ENCODE measurements around the gene BMP8B. TPM values are rescaled to one million over a fixed set of nuclear protein-coding genes. Genes with fewer than 3 reads are reported as not detected.

The BMP8B gene
- total RNA-seq, 4 donors from 2014 or later, result 0.18 to 0.83 (median 0.55) TPM

- Histone ChIP-seq H3K27me3 (no peaks in the 10 kb centered on the region), H3K36me3 (peaks cover 20 to 100% (median 59%) of the 10 kb centered on the region in 3 donors), H3K4me3 (no peak overlapping the region), H3K27ac (no peak overlapping the region), H3K9me3 (no peaks in the 10 kb centered on the region), H3K4me1 (peaks cover 0 to 18% (median 5%) of the 10 kb centered on the region in 3 donors)
- no peak for DNase-seq
- 98 to 100% methylated on average over 6 to 7 of the region's 7 CpGs for WGBS, 2 donors
- intact Hi-C loops (cut with DNase I), result no loop called here
- TF ChIP-seq CTCF (IDR thresholded peaks at IDR 0.05) (no peak), POLR2A (IDR thresholded peaks at IDR 0.05) (no peak)
Measured at GRCh38 chr1:39751595-39751994, 37.1 kb downstream of the BMP8B start.

GRCh38 chr1:39745016-39745670 is 43.5 kb downstream of the BMP8B start:
- DNase-seq, result no peak
- intact Hi-C loops (cut with DNase I), result no loop called here
- 91 to 95% methylated on average over 8 to 12 of the region's 16 CpGs for WGBS, 2 donors
- TF ChIP-seq CTCF (IDR thresholded peaks at IDR 0.05), result no peak
- TF ChIP-seq POLR2A (IDR thresholded peaks at IDR 0.05), result no peak
- no peak overlapping the region for H3K4me3 ChIP-seq
- no peaks in the 10 kb centered on the region for H3K9me3 ChIP-seq
- H3K27ac ChIP-seq, result no peak overlapping the region
- H3K36me3 ChIP-seq, result peaks cover 25 to 100% (median 64%) of the 10 kb centered on the region in 3 donors
- H3K27me3 ChIP-seq, result no peaks in the 10 kb centered on the region
- H3K4me1 ChIP-seq, result peaks cover 0 to 7% (median 0%) of the 10 kb centered on the region in 3 donors

- WGBS, 2 donors, result 0% methylated on average over 11 to 20 of the region's 52 CpGs
- DNase-seq, result peak; percentile 91
- intact Hi-C loops (cut with DNase I), result no loop called here
Measured at GRCh38 chr1:39738622-39739366, 49.9 kb downstream of the BMP8B start, which contains the start of gene PPIE. Gene PPIE, plus strand, starts transcription at chr1:39738882. Its CDS starts 19 bp downstream, at chr1:39738901.

GRCh38 chr1:39737546-39738169 is 51.0 kb downstream of the BMP8B start:
- H3K4me1 ChIP-seq, result peaks cover 6 to 24% (median 9%) of the 10 kb centered on the region in 3 donors
- peaks cover 0 to 32% (median 0%) of the 10 kb centered on the region in 4 donors for H3K27me3 ChIP-seq
- H3K4me3 ChIP-seq, result no peak overlapping the region
- H3K27ac ChIP-seq, result no peak overlapping the region
- intact Hi-C loops (cut with DNase I), result no loop called here
- 71 to 89% methylated on average over 6 to 9 of the region's 9 CpGs for WGBS, 2 donors
- H3K9me3 ChIP-seq, result no peaks in the 10 kb centered on the region
- H3K36me3 ChIP-seq, result peaks cover 0 to 32% (median 8%) of the 10 kb centered on the region in 3 donors
- DNase-seq, result no peak
- no peak for TF ChIP-seq CTCF (IDR thresholded peaks at IDR 0.05)
- TF ChIP-seq POLR2A (IDR thresholded peaks at IDR 0.05), result no peak

More at GRCh38 chr1:39738622-39739366, 49.9 kb downstream of the BMP8B start, which contains the start of gene PPIE:
- peaks cover 6 to 24% (median 9%) of the 10 kb centered on the region in 3 donors for H3K4me1 ChIP-seq
- peaks cover 0 to 20% (median 0%) of the 10 kb centered on the region in 4 donors for H3K27me3 ChIP-seq
- H3K9me3 ChIP-seq, result no peaks in the 10 kb centered on the region
- H3K36me3 ChIP-seq, result peaks cover 11 to 43% (median 19%) of the 10 kb centered on the region in 3 donors
- TF ChIP-seq CTCF (IDR thresholded peaks at IDR 0.05), result no peak
- peak in 1 of 4 donors; percentile 31 for TF ChIP-seq POLR2A (IDR thresholded peaks at IDR 0.05)
- peak within 1 kb of the TSS; percentile 80 to 87 (median 82) for H3K27ac ChIP-seq
- peak within 1 kb of the TSS; percentile 49 to 89 (median 81) for H3K4me3 ChIP-seq
